Measurements from ENCODE around the gene FAM20C.
A peak's percentile ranks its signal among the peaks of the same experiment; 100 is the strongest.

The FAM20C gene

DNA sequence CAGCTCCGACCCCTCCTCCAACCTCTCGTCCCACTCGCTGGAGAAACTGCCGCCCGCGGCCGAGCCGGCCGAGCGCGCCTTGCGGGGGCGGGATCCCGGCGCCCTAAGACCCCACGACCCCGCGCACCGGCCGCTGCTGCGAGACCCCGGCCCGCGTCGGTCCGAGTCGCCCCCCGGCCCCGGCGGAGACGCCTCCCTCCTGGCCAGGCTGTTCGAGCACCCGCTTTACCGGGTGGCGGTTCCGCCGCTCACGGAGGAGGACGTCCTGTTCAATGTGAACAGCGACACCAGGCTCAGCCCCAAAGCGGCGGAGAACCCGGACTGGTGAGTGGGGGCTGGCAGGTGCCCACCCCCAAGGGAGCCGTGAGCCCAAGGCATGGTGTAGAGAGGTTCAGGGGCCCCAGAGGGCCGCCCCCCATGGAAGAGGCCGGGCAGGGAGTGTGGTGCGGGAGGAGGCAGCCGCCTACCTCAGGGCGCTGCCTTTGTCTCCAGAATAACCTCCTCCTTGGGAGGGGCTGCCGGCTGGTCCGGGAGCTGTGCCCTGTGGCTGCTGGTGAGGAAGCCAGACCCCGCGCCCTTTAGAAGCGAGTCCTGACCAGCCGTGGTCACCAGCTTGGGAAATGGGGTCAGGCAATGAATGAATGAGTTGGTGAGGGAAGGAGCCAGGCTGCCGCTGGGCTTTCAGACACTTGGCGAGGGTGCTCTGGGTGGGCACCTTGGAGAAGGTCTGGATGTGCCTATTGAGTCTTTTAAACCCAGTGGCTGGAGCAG is 1.3 kb downstream of the FAM20C start:
- DNase-seq (ENCODE audit: low read depth): no peak
- H3K4me3 ChIP-seq (ENCODE audit: control insufficient read depth, low read depth, low read length): peak overlapping the region; percentile 81
- no peak for TF ChIP-seq CTCF (IDR thresholded peaks at IDR 0.05; ENCODE audit: control insufficient read depth, insufficient read depth, low read depth, low read length, missing control alignments)

- no peak for TF ChIP-seq CTCF (IDR thresholded peaks at IDR 0.05; ENCODE audit: control insufficient read depth, insufficient read depth, low read depth, low read length, missing control alignments)
- peak overlapping the region; percentile 81 for H3K4me3 ChIP-seq (ENCODE audit: control insufficient read depth, low read depth, low read length)
- no peak for DNase-seq (ENCODE audit: low read depth)
Measured at GRCh38 chr7:194252-195009, 2.1 kb downstream of the FAM20C start.

GRCh38 chr7:195010-195829 is 2.8 kb downstream of the FAM20C start:
- H3K4me3 ChIP-seq (ENCODE audit: control insufficient read depth, low read depth, low read length): peak overlapping the region; percentile 81
- no peak for TF ChIP-seq CTCF (IDR thresholded peaks at IDR 0.05; ENCODE audit: control insufficient read depth, insufficient read depth, low read depth, low read length, missing control alignments)
- no peak for DNase-seq (ENCODE audit: low read depth)

DNA sequence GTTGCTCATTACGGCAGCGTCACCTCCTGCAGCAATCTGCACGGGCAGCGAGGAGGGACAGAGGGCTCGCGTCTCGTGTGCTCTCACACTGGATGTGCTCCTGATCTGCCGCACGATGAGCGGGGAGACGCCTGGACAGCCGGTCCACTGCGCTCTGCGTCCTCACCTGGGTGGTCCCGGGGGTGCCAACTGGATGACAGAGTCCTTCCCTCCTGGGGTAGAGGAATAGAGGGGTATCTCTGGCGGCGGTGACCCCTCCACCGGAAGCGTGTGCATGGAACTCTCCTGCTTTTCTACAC is 3.4 kb downstream of the FAM20C start:
- DNase-seq (ENCODE audit: low read depth): no peak
- peak overlapping the region; percentile 81; the same call in 1 of the 2 replicates for H3K4me3 ChIP-seq (ENCODE audit: control insufficient read depth, low read depth, low read length)
- TF ChIP-seq CTCF (IDR thresholded peaks at IDR 0.05; ENCODE audit: control insufficient read depth, insufficient read depth, low read depth, low read length, missing control alignments): no peak

DNA sequence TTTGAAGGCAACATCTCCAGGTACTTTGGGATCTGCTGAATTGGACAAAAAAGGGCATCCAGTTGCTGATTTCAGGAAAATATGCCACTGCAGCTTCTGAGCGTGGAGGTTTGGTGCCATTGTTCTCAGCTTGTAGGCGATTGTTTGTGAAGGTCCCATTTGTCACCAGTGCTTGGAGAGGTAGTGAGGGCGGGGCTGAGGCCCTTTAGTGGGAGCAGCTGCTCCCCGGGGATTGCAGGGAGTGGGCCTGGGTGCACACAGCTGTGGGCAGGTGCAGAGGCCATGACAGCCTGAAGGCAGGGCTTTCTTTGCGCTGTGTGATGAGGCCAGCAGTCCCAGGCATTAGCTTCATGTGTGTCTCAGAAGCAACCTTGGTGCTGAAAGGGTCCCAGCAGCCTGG is 3.9 kb downstream of the FAM20C start:
- no peak for DNase-seq (ENCODE audit: low read depth)
- no peak overlapping the region for H3K4me3 ChIP-seq (ENCODE audit: control insufficient read depth, low read depth, low read length)
- TF ChIP-seq CTCF (IDR thresholded peaks at IDR 0.05; ENCODE audit: control insufficient read depth, insufficient read depth, low read depth, low read length, missing control alignments): no peak

DNA sequence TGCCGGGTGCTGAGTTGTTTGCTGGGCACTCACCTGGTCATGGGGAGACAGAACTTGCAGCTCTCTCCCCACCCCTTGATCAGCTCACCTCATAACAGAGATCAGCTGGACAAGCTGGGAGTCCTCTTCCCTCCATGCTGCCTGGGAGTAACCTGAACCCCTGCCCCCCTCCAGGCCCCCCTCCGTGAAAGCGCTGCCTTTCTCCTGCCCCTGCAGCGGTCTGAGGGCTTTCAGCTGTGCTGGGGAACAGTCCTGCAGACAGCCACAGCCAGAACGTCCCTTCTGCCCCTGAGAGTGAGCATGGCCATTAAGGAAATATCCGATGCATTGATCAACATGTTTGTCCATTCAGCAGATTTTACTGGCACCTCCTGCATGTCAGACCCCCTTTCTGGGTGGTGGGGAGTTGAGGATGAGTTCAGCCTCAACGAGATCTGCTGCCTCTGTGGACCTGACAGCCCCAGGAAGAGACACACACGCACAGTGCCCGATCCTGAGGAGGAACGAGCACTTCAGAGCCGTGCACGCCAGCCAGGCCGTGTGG is 4.5 kb downstream of the FAM20C start:
- no peak for TF ChIP-seq CTCF (IDR thresholded peaks at IDR 0.05; ENCODE audit: control insufficient read depth, insufficient read depth, low read depth, low read length, missing control alignments)
- no peak overlapping the region for H3K4me3 ChIP-seq (ENCODE audit: control insufficient read depth, low read depth, low read length)
- DNase-seq (ENCODE audit: low read depth): no peak

Data from AG09309 (cell line).